Activated T-cell treated with anti-CD3 and anti-CD28 coated beads, Interleukin-2, amount 50 U/mL, for 24 hours (primary cell): ENCODE data around the gene STXBP4.

Experiments used
- DNase-seq: peaks from one replicate; pipeline ENCODE4 v3.0.0-alpha.2; 2020
- H3K27ac Mint-ChIP-seq: 2 replicates; pipeline ENCODE4 v1.8.0; 2020; ENCODE audit warnings: mild to moderate bottlenecking, mixed read lengths
- H3K27me3 Mint-ChIP-seq: 2 replicates; pipeline ENCODE4 v1.8.0; 2020; ENCODE audit warnings: mixed read lengths
- H3K36me3 Mint-ChIP-seq: 2 replicates; pipeline ENCODE4 v1.8.0; 2020; ENCODE audit warnings: low read depth, mixed read lengths
- H3K4me1 Mint-ChIP-seq: 2 replicates; pipeline ENCODE4 v1.8.0; 2020; ENCODE audit warnings: low read depth, mixed read lengths
- H3K4me3 Mint-ChIP-seq: 2 replicates; pipeline ENCODE4 v1.8.0; 2020; ENCODE audit warnings: mild to moderate bottlenecking, moderate library complexity, mixed read lengths
- H3K9me3 Mint-ChIP-seq: 2 replicates; pipeline ENCODE4 v1.8.0; 2020; ENCODE audit warnings: mixed read lengths

The STXBP4 gene

GRCh38 chr17:54980375-54980774 lies 11.8 kb downstream of the STXBP4 start:
- Mint-ChIP-seq H3K27me3 (no peaks in the 10 kb centered on the region), H3K4me3 (no peak overlapping the region), H3K4me1 (peaks cover 14% of the 10 kb centered on the region), H3K27ac (no peak overlapping the region), H3K9me3 (peaks cover 2% of the 10 kb centered on the region), H3K36me3 (peaks cover 11% of the 10 kb centered on the region)
- DNase-seq, result no peak

DNA sequence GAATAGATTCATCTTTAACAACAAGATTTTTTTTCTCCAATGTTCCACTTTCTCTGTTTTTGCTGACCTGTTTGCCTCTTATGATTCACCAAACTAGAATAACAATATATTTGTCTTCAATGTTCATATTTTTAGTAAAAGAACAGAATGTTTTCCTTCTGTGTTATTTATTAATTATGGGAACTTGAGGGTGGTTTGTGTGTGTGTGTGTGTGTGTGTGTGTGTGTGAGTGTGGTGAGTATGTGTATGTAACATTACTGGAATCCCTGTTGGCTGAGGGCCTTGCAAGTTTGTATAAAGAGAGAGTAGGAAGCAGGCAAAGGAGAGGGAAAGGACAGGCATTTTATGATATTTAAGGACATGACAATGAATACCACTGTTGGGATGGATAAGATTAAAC lies 13.8 kb downstream of the STXBP4 start:
- H3K9me3 Mint-ChIP-seq, result peaks cover 2% of the 10 kb centered on the region
- no peak for DNase-seq
- no peak overlapping the region for H3K27ac Mint-ChIP-seq
- no peaks in the 10 kb centered on the region for H3K27me3 Mint-ChIP-seq
- H3K4me1 Mint-ChIP-seq, result peaks cover 6% of the 10 kb centered on the region
- no peak overlapping the region for H3K4me3 Mint-ChIP-seq
- H3K36me3 Mint-ChIP-seq, result peaks cover 12% of the 10 kb centered on the region

- H3K4me1 Mint-ChIP-seq, result peaks cover 5% of the 10 kb centered on the region
- no peak for DNase-seq
- H3K9me3 Mint-ChIP-seq, result peaks cover 2% of the 10 kb centered on the region
- H3K4me3 Mint-ChIP-seq, result no peak overlapping the region
- H3K27ac Mint-ChIP-seq, result no peak overlapping the region
- peaks cover 15% of the 10 kb centered on the region for H3K36me3 Mint-ChIP-seq
- H3K27me3 Mint-ChIP-seq, result no peaks in the 10 kb centered on the region
Observed at GRCh38 chr17:54983260-54983659, 14.7 kb downstream of the STXBP4 start.

DNA sequence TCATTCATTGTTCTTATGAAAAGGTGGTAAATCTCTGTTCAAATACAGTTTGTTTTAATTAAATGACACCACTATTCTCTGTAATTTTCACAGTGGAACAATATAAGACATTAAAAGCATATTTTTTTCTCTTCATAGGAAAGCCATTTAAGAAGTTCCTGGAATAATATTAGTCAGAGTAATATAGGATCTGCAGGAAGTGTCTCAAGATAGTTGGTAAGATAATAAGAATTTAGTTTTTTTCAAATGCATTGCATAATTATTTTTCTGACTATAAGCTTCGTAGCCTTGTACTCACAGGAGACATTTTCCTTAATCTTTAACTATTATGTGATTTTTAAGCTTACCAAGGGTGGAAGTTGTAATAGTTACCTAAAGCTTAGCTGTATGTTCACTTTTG lies 16.9 kb downstream of the STXBP4 start:
- no peaks in the 10 kb centered on the region for H3K9me3 Mint-ChIP-seq
- H3K4me3 Mint-ChIP-seq, result no peak overlapping the region
- peaks cover 13% of the 10 kb centered on the region for H3K36me3 Mint-ChIP-seq
- H3K4me1 Mint-ChIP-seq, result no peaks in the 10 kb centered on the region
- no peaks in the 10 kb centered on the region for H3K27me3 Mint-ChIP-seq
- DNase-seq, result no peak
- H3K27ac Mint-ChIP-seq, result no peak overlapping the region

DNA sequence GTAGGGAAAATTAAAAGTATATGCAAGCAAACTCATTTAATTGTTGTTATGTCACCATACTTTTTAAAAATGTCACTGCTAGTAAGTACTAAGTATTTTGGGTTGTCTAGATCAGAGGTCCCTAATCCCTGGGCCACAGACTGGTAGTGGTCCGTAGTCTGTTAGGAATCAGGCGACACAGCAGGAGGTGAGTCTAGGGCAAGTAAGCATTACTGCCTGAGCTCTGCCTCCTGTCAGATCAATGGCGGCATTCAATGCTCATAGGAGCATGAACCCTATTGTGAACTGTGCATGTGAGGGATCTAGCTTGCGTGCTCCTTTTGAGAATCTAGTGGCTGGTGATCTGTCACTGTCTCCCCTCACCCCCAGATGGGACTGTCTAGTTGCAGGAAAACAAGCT lies 21.6 kb downstream of the STXBP4 start:
- no peaks in the 10 kb centered on the region for H3K9me3 Mint-ChIP-seq
- DNase-seq, result no peak
- no peak overlapping the region for H3K27ac Mint-ChIP-seq
- H3K27me3 Mint-ChIP-seq, result no peaks in the 10 kb centered on the region
- no peak overlapping the region for H3K4me3 Mint-ChIP-seq
- H3K4me1 Mint-ChIP-seq, result no peaks in the 10 kb centered on the region
- H3K36me3 Mint-ChIP-seq, result peaks cover 21% of the 10 kb centered on the region

GRCh38 chr17:54991567-54991966 lies 23.0 kb downstream of the STXBP4 start:
- no peaks in the 10 kb centered on the region for H3K9me3 Mint-ChIP-seq
- no peak overlapping the region for H3K27ac Mint-ChIP-seq
- peaks cover 22% of the 10 kb centered on the region for H3K36me3 Mint-ChIP-seq
- no peak for DNase-seq
- no peak overlapping the region for H3K4me3 Mint-ChIP-seq
- H3K27me3 Mint-ChIP-seq, result no peaks in the 10 kb centered on the region
- no peaks in the 10 kb centered on the region for H3K4me1 Mint-ChIP-seq

- peak; percentile 32 for DNase-seq
- Mint-ChIP-seq H3K36me3 (peaks cover 19% of the 10 kb centered on the region), H3K9me3 (no peaks in the 10 kb centered on the region), H3K4me3 (no peak overlapping the region), H3K27me3 (no peaks in the 10 kb centered on the region), H3K27ac (no peak overlapping the region), H3K4me1 (no peaks in the 10 kb centered on the region)
Observed at GRCh38 chr17:54992797-54993639, 24.5 kb downstream of the STXBP4 start.

DNA sequence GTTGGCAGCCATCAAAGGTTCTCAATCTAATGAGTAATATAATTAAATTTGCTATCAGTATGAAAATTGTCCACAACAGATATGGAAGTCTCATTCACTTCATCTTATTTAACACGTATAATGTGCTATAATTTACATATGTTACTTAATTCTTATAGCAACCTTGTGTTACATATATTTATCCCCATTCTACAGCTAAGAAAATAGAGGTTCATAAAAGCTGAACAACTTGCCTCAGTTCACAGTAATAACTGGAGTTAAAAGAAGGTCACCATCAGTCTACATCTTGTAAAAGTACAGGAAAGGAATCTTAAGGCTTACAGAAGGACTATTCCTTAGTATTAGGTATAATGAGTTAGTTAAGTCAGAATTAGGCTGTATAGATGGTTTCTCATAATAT lies 27.9 kb downstream of the STXBP4 start:
- peaks cover 39% of the 10 kb centered on the region for H3K36me3 Mint-ChIP-seq
- H3K4me1 Mint-ChIP-seq, result no peaks in the 10 kb centered on the region
- H3K9me3 Mint-ChIP-seq, result no peaks in the 10 kb centered on the region
- H3K4me3 Mint-ChIP-seq, result no peak overlapping the region
- no peak overlapping the region for H3K27ac Mint-ChIP-seq
- no peaks in the 10 kb centered on the region for H3K27me3 Mint-ChIP-seq
- DNase-seq, result no peak

GRCh38 chr17:55002458-55002857 lies 33.9 kb downstream of the STXBP4 start:
- Mint-ChIP-seq H3K27me3 (no peaks in the 10 kb centered on the region), H3K9me3 (no peaks in the 10 kb centered on the region), H3K27ac (no peak overlapping the region), H3K36me3 (peaks cover 26% of the 10 kb centered on the region), H3K4me1 (no peaks in the 10 kb centered on the region), H3K4me3 (no peak overlapping the region)
- no peak for DNase-seq

GRCh38 chr17:55004484-55004883 lies 35.9 kb downstream of the STXBP4 start:
- no peak overlapping the region for H3K4me3 Mint-ChIP-seq
- H3K36me3 Mint-ChIP-seq, result peaks cover 34% of the 10 kb centered on the region
- DNase-seq, result no peak
- H3K9me3 Mint-ChIP-seq, result no peaks in the 10 kb centered on the region
- no peaks in the 10 kb centered on the region for H3K27me3 Mint-ChIP-seq
- no peak overlapping the region for H3K27ac Mint-ChIP-seq
- no peaks in the 10 kb centered on the region for H3K4me1 Mint-ChIP-seq

DNA sequence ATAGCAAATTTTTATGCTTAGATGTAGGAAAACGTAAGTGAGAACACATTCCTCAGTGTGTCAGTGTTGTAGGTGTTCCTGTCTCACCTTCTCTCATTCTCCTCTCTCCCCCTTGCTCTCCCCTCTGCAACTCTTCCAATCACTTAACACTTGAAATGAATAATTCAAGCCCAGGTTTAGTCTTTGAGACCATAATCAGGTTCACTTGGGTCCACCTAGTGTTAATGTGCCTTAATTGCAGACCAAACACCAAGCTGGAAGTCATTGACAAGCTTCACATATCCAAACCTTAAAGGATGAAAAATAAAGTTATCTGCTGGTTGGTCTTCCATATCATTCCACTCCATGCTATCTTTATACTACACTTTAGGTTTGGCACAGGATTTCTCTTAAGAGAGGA lies 37.0 kb downstream of the STXBP4 start:
- no peaks in the 10 kb centered on the region for H3K9me3 Mint-ChIP-seq

DNA sequence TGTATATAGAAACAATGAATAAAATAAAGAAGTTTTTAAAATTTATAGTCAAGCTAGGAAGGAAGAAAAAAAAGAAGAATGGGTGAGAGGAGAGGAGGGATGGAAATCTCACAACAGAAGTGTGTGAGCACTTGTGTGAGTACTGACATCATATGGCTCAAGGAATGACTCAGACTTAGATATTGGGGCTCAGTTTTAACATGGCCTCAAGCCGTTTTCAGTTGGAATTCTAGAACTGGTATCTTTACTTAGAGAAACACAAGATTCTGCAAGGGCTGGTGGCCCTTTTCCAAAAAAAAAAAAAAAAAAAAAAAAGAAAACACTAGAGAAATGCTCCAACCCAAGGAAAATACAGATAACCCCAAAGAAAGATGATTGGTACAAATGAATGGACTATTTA lies 55.1 kb downstream of the STXBP4 start:
- Mint-ChIP-seq H3K36me3 (peaks cover 8% of the 10 kb centered on the region), H3K27ac (no peak overlapping the region)

More for the DNA sequence above, 37.0 kb downstream of the STXBP4 start:
- H3K4me1 Mint-ChIP-seq, result no peaks in the 10 kb centered on the region
- H3K36me3 Mint-ChIP-seq, result peaks cover 30% of the 10 kb centered on the region
- H3K4me3 Mint-ChIP-seq, result no peak overlapping the region
- no peak overlapping the region for H3K27ac Mint-ChIP-seq
- H3K27me3 Mint-ChIP-seq, result no peaks in the 10 kb centered on the region
- no peak for DNase-seq

DNA sequence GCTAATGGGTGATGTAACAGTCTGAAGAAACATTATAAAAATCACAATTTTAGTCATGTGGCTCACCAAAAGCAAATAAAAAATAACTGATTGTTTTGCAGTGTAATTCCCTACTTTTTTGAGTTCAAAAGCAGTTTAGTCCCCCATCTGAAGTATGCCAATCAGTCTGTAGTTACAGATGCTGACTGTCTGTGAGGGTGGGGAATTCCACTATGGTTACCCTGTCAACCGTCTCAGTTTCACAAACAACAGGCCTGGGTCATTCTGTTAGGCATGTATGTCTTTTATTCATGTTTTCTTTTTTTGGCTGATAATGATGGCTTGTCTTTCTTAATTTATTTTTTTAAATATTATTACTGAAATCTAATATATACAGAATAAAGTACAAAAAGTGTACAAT lies 69.3 kb downstream of the STXBP4 start:
- Mint-ChIP-seq H3K4me3 (no peak overlapping the region), H3K27ac (no peak overlapping the region), H3K27me3 (no peaks in the 10 kb centered on the region), H3K4me1 (no peaks in the 10 kb centered on the region), H3K36me3 (peaks cover 9% of the 10 kb centered on the region), H3K9me3 (no peaks in the 10 kb centered on the region)
- DNase-seq, result no peak

More for the DNA sequence above, 55.1 kb downstream of the STXBP4 start:
- no peaks in the 10 kb centered on the region for H3K27me3 Mint-ChIP-seq
- H3K4me3 Mint-ChIP-seq, result no peak overlapping the region
- no peaks in the 10 kb centered on the region for H3K9me3 Mint-ChIP-seq
- no peak for DNase-seq
- no peaks in the 10 kb centered on the region for H3K4me1 Mint-ChIP-seq

- Mint-ChIP-seq H3K36me3 (peaks cover 10% of the 10 kb centered on the region), H3K9me3 (no peaks in the 10 kb centered on the region), H3K4me3 (no peak overlapping the region), H3K27ac (no peak overlapping the region), H3K27me3 (no peaks in the 10 kb centered on the region), H3K4me1 (no peaks in the 10 kb centered on the region)
- no peak for DNase-seq
Observed at GRCh38 chr17:55038291-55038690, 69.7 kb downstream of the STXBP4 start.

DNA sequence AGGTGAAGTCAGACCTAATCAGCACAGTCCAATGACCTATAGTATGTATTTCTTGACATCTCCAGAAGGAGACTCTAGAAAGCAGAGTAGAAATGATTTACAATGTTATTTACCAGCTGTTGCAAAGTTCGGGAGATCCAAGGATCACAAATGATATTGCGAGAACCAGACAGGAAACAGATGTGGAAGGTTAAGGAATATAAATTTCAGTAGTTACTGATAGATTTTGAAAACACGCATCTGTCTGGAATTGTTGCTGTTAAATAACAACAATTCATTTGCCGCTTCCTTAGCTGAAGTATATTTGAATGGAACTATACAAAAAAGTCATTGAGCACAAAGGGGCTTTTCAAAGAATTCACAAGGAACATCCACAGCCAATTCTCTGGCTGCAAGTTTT lies 72.0 kb downstream of the STXBP4 start:
- H3K4me1 Mint-ChIP-seq, result no peaks in the 10 kb centered on the region
- no peaks in the 10 kb centered on the region for H3K27me3 Mint-ChIP-seq
- no peak for DNase-seq
- no peak overlapping the region for H3K4me3 Mint-ChIP-seq
- H3K27ac Mint-ChIP-seq, result no peak overlapping the region
- no peaks in the 10 kb centered on the region for H3K9me3 Mint-ChIP-seq
- peaks cover 20% of the 10 kb centered on the region for H3K36me3 Mint-ChIP-seq
